WTC11 (cell line): ENCODE results near the gene MOB2. TPM values are rescaled to one million over a fixed set of nuclear protein-coding genes. Genes with fewer than 3 reads are reported as not detected.

Experiments used
- ATAC-seq: fragments of 200-7000 bp; cut with Tn5 transposase; 2 replicates; pipeline ENCODE4 v1.10.0; 2021; ENCODE audit warnings: mild to moderate bottlenecking, moderate library complexity
- CTCF ChIA-PET: fragments of 300-600 bp; sonication (Branson Sonifier 250); formaldehyde crosslinking; loops from one replicate; lab custom pipeline; 2021; ENCODE audit warnings: antibody characterized with exemption; lab: Charles Lee
- POLR2A ChIA-PET: fragments of 350-600 bp; sonication (Branson Sonifier 250); formaldehyde crosslinking; loops from one replicate; lab custom pipeline; 2021; ENCODE audit warnings: antibody characterized with exemption; lab: Charles Lee
- DNase-seq: peaks from one replicate; pipeline ENCODE4 v3.0.0; 2021; ENCODE audit warnings: low spot score
- H3K27ac Mint-ChIP-seq: 2 replicates; pipeline ENCODE4 v1.8.0; 2021; ENCODE audit warnings: mixed read lengths
- H3K27me3 Mint-ChIP-seq: 2 replicates; pipeline ENCODE4 v1.8.0; 2021; ENCODE audit warnings: low read depth, mild to moderate bottlenecking, moderate library complexity, mixed read lengths
- H3K36me3 Mint-ChIP-seq: 2 replicates; pipeline ENCODE4 v1.8.0; 2021; ENCODE audit warnings: mixed read lengths
- H3K4me1 Mint-ChIP-seq: 2 replicates; pipeline ENCODE4 v1.8.0; 2022; ENCODE audit warnings: mixed read lengths
- H3K4me3 Mint-ChIP-seq: 2 replicates; pipeline ENCODE4 v1.8.0; 2021; ENCODE audit warnings: mild to moderate bottlenecking, moderate library complexity, mixed read lengths
- H3K9me3 Mint-ChIP-seq: 2 replicates; pipeline ENCODE4 v1.8.0; 2021; ENCODE audit warnings: mixed read lengths
- ATF3 ChIP-seq: sonication (generic); formaldehyde crosslinking; conservative IDR thresholded peaks from 2 replicates; pipeline ENCODE4 v1.8.1; 2022; ENCODE audit warnings: mild to moderate bottlenecking, missing genetic modification reagents
- CREB1 ChIP-seq: sonication (generic); formaldehyde crosslinking; IDR thresholded peaks from 2 replicates; pipeline ENCODE4 v1.8.0; 2023; ENCODE audit warnings: mild to moderate bottlenecking, missing genetic modification reagents
- CREM ChIP-seq: sonication (generic); formaldehyde crosslinking; IDR thresholded peaks from 2 replicates; pipeline ENCODE4 v1.8.1; 2022; ENCODE audit warnings: mild to moderate bottlenecking, missing genetic modification reagents, moderate library complexity
- ELF4 ChIP-seq: sonication (generic); formaldehyde crosslinking; IDR thresholded peaks from 2 replicates; pipeline ENCODE4 v1.8.1; 2022; ENCODE audit warnings: low read depth, mild to moderate bottlenecking, moderate library complexity, missing genetic modification reagents
- EMX1 ChIP-seq: fragments of 250-450 bp; sonication (Bioruptor Pico); IDR thresholded peaks from 2 replicates; pipeline ENCODE4 v1.8.0; 2021; ENCODE audit warnings: mild to moderate bottlenecking
- FOXJ3 ChIP-seq: sonication (generic); formaldehyde crosslinking; IDR thresholded peaks from 2 replicates; pipeline ENCODE4 v1.9.0; 2021; ENCODE audit warnings: missing genetic modification reagents, mild to moderate bottlenecking, borderline replicate concordance
- FOXK1 ChIP-seq: sonication (generic); formaldehyde crosslinking; IDR thresholded peaks from 2 replicates; pipeline ENCODE4 v1.8.0; 2022; ENCODE audit warnings: mild to moderate bottlenecking, moderate library complexity, missing genetic modification reagents
- FOXP1 ChIP-seq: sonication (generic); formaldehyde crosslinking; IDR thresholded peaks from 2 replicates; pipeline ENCODE4 v1.8.0; 2022; ENCODE audit warnings: missing genetic modification reagents, mild to moderate bottlenecking, moderate library complexity, borderline replicate concordance
- JUN ChIP-seq: sonication (generic); formaldehyde crosslinking; IDR thresholded peaks from 2 replicates; pipeline ENCODE4 v1.8.0; 2023; ENCODE audit warnings: mild to moderate bottlenecking, missing genetic modification reagents
- MAX ChIP-seq: sonication (generic); formaldehyde crosslinking; IDR thresholded peaks from 2 replicates; pipeline ENCODE4 v1.8.0; 2022; ENCODE audit warnings: mild to moderate bottlenecking, missing genetic modification reagents
- SP1 ChIP-seq: sonication (generic); formaldehyde crosslinking; conservative IDR thresholded peaks from 2 replicates; pipeline ENCODE4 v1.8.1; 2022; ENCODE audit warnings: missing genetic modification reagents
- TEAD4 ChIP-seq: sonication (generic); formaldehyde crosslinking; IDR thresholded peaks from 2 replicates; pipeline ENCODE4 v1.8.0; 2022; ENCODE audit warnings: mild to moderate bottlenecking, missing genetic modification reagents
- USF1 ChIP-seq: sonication (generic); formaldehyde crosslinking; IDR thresholded peaks from 2 replicates; pipeline ENCODE4 v1.8.0; 2022; ENCODE audit warnings: mild to moderate bottlenecking, missing genetic modification reagents
- ZNF121 ChIP-seq: sonication (generic); formaldehyde crosslinking; IDR thresholded peaks from 2 replicates; pipeline ENCODE4 v1.8.0; 2023; ENCODE audit warnings: missing genetic modification reagents
- ZNF263 ChIP-seq: sonication (generic); formaldehyde crosslinking; IDR thresholded peaks from 2 replicates; pipeline ENCODE4 v1.8.1; 2022; ENCODE audit warnings: low read depth, mild to moderate bottlenecking, moderate library complexity, missing genetic modification reagents
- ZNF317 ChIP-seq: sonication (generic); formaldehyde crosslinking; IDR thresholded peaks from 2 replicates; pipeline ENCODE4 v1.8.1; 2023; ENCODE audit warnings: low read depth, mild to moderate bottlenecking, moderate library complexity, missing genetic modification reagents, borderline replicate concordance
- ZNF532 ChIP-seq: fragments of 250-450 bp; sonication (Bioruptor Pico); IDR thresholded peaks from 2 replicates; pipeline ENCODE4 v1.9.0; 2021; ENCODE audit warnings: mild to moderate bottlenecking, borderline replicate concordance
- total RNA-seq: library from RNA; stranded (reverse); gene quantifications from 3 replicates; pipeline ENCODE4 v1.2.3, GENCODE V29; 2021
- TF ChIP-seq, protein P1 (sequence below): sonication (generic); formaldehyde crosslinking; IDR thresholded peaks from 2 replicates; pipeline ENCODE4 v1.8.1; 2022; ENCODE audit warnings: low read depth, missing genetic modification reagents, borderline replicate concordance

The MOB2 gene
- total RNA-seq, 1 experiment from 2014 or later, result 21.7 TPM

- no peaks in the 10 kb centered on the region for H3K4me1 Mint-ChIP-seq
- ATAC-seq, result no peak
- CTCF ChIA-PET, result no interaction called here
Measured at GRCh38 chr11:1534171-1534570, 47.6 kb upstream of the MOB2 start.

GRCh38 chr11:1533342-1533725 lies 46.8 kb upstream of the MOB2 start:
- ATAC-seq (no peak), DNase-seq (no peak)
- TF ChIP-seq, protein P1, sequence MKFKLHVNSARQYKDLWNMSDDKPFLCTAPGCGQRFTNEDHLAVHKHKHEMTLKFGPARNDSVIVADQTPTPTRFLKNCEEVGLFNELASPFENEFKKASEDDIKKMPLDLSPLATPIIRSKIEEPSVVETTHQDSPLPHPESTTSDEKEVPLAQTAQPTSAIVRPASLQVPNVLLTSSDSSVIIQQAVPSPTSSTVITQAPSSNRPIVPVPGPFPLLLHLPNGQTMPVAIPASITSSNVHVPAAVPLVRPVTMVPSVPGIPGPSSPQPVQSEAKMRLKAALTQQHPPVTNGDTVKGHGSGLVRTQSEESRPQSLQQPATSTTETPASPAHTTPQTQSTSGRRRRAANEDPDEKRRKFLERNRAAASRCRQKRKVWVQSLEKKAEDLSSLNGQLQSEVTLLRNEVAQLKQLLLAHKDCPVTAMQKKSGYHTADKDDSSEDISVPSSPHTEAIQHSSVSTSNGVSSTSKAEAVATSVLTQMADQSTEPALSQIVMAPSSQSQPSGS (CRISPR knock-in tag), result no peak
- TF ChIP-seq SP1 (no peak), EMX1 (CRISPR knock-in tag) (no peak), JUN (no peak), ZNF532 (no peak)
- no peak overlapping the region for H3K4me3 Mint-ChIP-seq
- ChIA-PET POLR2A (no interaction called here), CTCF (interaction anchor here (0.7 kb wide), 1 partner anchor 13 kb away, joined by 4 read pairs; no protein-coding TSS in a partner anchor)
- no peaks in the 10 kb centered on the region for H3K9me3 Mint-ChIP-seq
- H3K27me3 Mint-ChIP-seq, result peaks cover 8% of the 10 kb centered on the region
- H3K27ac Mint-ChIP-seq, result no peak overlapping the region
- H3K36me3 Mint-ChIP-seq, result no peaks in the 10 kb centered on the region
- no peaks in the 10 kb centered on the region for H3K4me1 Mint-ChIP-seq

More at GRCh38 chr11:1534171-1534570, 47.6 kb upstream of the MOB2 start:
- no peak overlapping the region for H3K4me3 Mint-ChIP-seq
- TF ChIP-seq FOXP1 (CRISPR knock-in tag) (no peak), ZNF121 (CRISPR knock-in tag) (no peak)
- H3K36me3 Mint-ChIP-seq, result no peaks in the 10 kb centered on the region
- H3K27me3 Mint-ChIP-seq, result peaks cover 15% of the 10 kb centered on the region
- no peak overlapping the region for H3K27ac Mint-ChIP-seq
- H3K9me3 Mint-ChIP-seq, result no peaks in the 10 kb centered on the region
- DNase-seq, result no peak
- POLR2A ChIA-PET, result interaction anchor here (0.7 kb wide), 1 partner anchor 1654 kb away, joined by 4 read pairs; no protein-coding TSS in a partner anchor

DNA sequence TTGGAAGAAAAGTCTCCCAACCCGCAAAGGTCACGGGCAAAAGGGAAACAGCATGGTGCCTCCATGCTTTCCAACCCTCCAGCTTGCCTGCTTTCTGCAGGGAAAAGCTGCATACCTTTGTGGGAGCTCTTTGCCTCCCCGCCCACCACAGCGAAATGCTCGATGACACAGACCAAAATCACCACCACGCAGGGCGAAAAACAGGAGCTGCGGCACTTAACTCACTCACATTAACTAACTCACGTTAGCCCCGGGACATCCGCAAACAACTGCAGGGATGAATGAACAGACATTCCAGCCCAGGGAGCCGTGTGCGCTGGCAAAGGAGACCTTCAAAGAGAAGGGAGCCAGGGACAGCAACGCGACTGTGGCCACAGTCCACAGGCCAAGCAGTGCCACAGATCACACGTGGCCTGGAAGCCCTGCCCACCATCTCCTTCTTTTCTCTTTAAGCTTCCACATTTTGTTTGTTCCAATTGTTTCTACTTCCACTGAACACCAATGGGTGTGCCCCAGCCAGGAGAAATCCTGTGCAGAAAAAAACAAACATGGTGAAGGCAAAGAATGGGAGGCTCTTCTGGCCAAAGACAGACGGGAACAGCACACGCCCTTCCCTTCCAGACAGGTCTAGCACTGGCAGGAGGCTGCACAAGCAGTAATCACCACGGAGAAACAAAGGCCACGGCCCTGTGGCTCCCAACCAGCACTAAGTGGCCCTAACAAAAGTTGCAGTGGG lies 46.2 kb upstream of the MOB2 start:
- no peak overlapping the region for H3K4me3 Mint-ChIP-seq
- no peak for ATAC-seq
- no peaks in the 10 kb centered on the region for H3K36me3 Mint-ChIP-seq
- no peak for TF ChIP-seq ATF3 (CRISPR knock-in tag)
- no peak for TF ChIP-seq ZNF317 (CRISPR knock-in tag)
- no peak for TF ChIP-seq CREB1
- TF ChIP-seq USF1 (CRISPR knock-in tag), result no peak
- TF ChIP-seq CREM (CRISPR knock-in tag), result no peak
- no peak for TF ChIP-seq FOXK1 (CRISPR knock-in tag)
- no peak for TF ChIP-seq MAX (CRISPR knock-in tag)
- TF ChIP-seq FOXJ3 (CRISPR knock-in tag), result no peak
- no peak for TF ChIP-seq ELF4 (CRISPR knock-in tag)
- TF ChIP-seq TEAD4 (CRISPR knock-in tag), result no peak
- TF ChIP-seq ZNF263 (CRISPR knock-in tag), result no peak
- TF ChIP-seq, all 79 proteins: peak for 0
- CTCF ChIA-PET, result interaction anchor here (0.7 to 1.3 kb wide), 3 partner anchors 13 to 27 kb away, joined by 3 to 5 read pairs (median 4); no protein-coding TSS in a partner anchor
- no peak for DNase-seq
- Mint-ChIP-seq H3K9me3 (no peaks in the 10 kb centered on the region), H3K27me3 (peaks cover 2% of the 10 kb centered on the region), H3K4me1 (no peaks in the 10 kb centered on the region), H3K27ac (peak overlapping the region; percentile 60)
- POLR2A ChIA-PET, result no interaction called here
